Measurements from ENCODE around the gene EXOC4.

Gene EXOC4

GRCh38 chr7:133273227-133273626, 20.3 kb downstream of the EXOC4 start:
- no peak overlapping the region for H3K4me3 ChIP-seq (ENCODE audit: low read length in 2 of 2)
- WGBS, 2 donors (ENCODE audit: extremely low coverage in 2 of 2, insufficient read length in 2 of 2, insufficient replicate concordance in 1 of 2): no CpG with 5 or more reads among the region's 3 CpGs

GRCh38 chr7:133274265-133274664, 21.4 kb downstream of the EXOC4 start:
- Histone ChIP-seq H2BK120ac (ENCODE audit: low read depth, low read length) (no peak overlapping the region), H2BK15ac (ENCODE audit: low read length) (no peak overlapping the region), H3K27ac (replicated peaks; ENCODE audit: low read length) (no peak overlapping the region), H3K9me3 (replicated peaks in 1 of 2; ENCODE audit: control insufficient read depth in 2 of 2, insufficient read depth in 1 of 2, low read depth in 1 of 2, low read length in 2 of 2) (peaks cover 0 to 6% of the 10 kb centered on the region in 2 donors), H2BK12ac (ENCODE audit: low read length) (no peak overlapping the region), H3K23ac (ENCODE audit: low read depth, low read length, poor library complexity) (no peak overlapping the region), H3K36me3 (replicated peaks in 1 of 2; ENCODE audit: control insufficient read depth in 2 of 2, insufficient read depth in 2 of 2, low read length in 2 of 2) (peaks cover 10 to 41% of the 10 kb centered on the region in 2 donors), H4K91ac (ENCODE audit: low read depth, low read length, poor library complexity) (no peak overlapping the region), H2AK5ac (ENCODE audit: low read depth, low read length) (no peak overlapping the region), H4K8ac (ENCODE audit: low read depth, low read length) (no peak overlapping the region), H2BK5ac (ENCODE audit: low read length) (no peak overlapping the region), H3K14ac (ENCODE audit: low read length) (no peak overlapping the region), H3K4me3 (ENCODE audit: low read length in 2 of 2) (no peak overlapping the region), H3K18ac (ENCODE audit: low read length) (no peak overlapping the region), H2AFZ (ENCODE audit: low read length) (no peak overlapping the region), H3K4me2 (ENCODE audit: insufficient read depth, low read length, poor library complexity, severe bottlenecking) (no peak overlapping the region), H3K27me3 (ENCODE audit: control insufficient read depth in 3 of 3, insufficient read depth in 3 of 3, low read depth in 1 of 3, low read length in 3 of 3) (no peaks in the 10 kb centered on the region), H3K9ac (ENCODE audit: low read depth, low read length, poor library complexity) (no peak overlapping the region), H3K4me1 (ENCODE audit: control insufficient read depth in 2 of 2, insufficient read depth in 1 of 2, low read depth in 1 of 2, low read length in 2 of 2) (peaks cover 2 to 4% of the 10 kb centered on the region in 2 donors), H3K79me1 (ENCODE audit: low read depth, low read length) (no peaks in the 10 kb centered on the region), H3K4ac (ENCODE audit: low read length) (no peak overlapping the region)
- WGBS, 2 donors (ENCODE audit: extremely low coverage in 2 of 2, insufficient read length in 2 of 2, insufficient replicate concordance in 1 of 2): no CpG with 5 or more reads among the region's 1 CpG
- DNase-seq (ENCODE audit: low spot score): no peak

More at GRCh38 chr7:133273227-133273626, 20.3 kb downstream of the EXOC4 start:
- no peak for DNase-seq (ENCODE audit: low spot score)
- Histone ChIP-seq H3K27me3 (ENCODE audit: control insufficient read depth in 3 of 3, insufficient read depth in 3 of 3, low read depth in 1 of 3, low read length in 3 of 3) (no peaks in the 10 kb centered on the region), H3K18ac (ENCODE audit: low read length) (no peak overlapping the region), H2AFZ (ENCODE audit: low read length) (no peak overlapping the region), H3K23ac (ENCODE audit: low read depth, low read length, poor library complexity) (no peak overlapping the region), H3K36me3 (replicated peaks in 1 of 2; ENCODE audit: control insufficient read depth in 2 of 2, insufficient read depth in 2 of 2, low read length in 2 of 2) (peaks cover 7 to 35% of the 10 kb centered on the region in 2 donors), H2BK15ac (ENCODE audit: low read length) (no peak overlapping the region), H3K14ac (ENCODE audit: low read length) (no peak overlapping the region), H3K79me1 (ENCODE audit: low read depth, low read length) (no peaks in the 10 kb centered on the region), H2BK5ac (ENCODE audit: low read length) (no peak overlapping the region), H2BK12ac (ENCODE audit: low read length) (no peak overlapping the region), H3K4me1 (ENCODE audit: control insufficient read depth in 2 of 2, insufficient read depth in 1 of 2, low read depth in 1 of 2, low read length in 2 of 2) (peaks cover 2 to 4% of the 10 kb centered on the region in 2 donors), H2BK120ac (ENCODE audit: low read depth, low read length) (no peak overlapping the region), H4K8ac (ENCODE audit: low read depth, low read length) (no peak overlapping the region), H2AK5ac (ENCODE audit: low read depth, low read length) (no peak overlapping the region), H3K27ac (replicated peaks; ENCODE audit: low read length) (no peak overlapping the region), H4K91ac (ENCODE audit: low read depth, low read length, poor library complexity) (no peak overlapping the region), H3K9me3 (replicated peaks in 1 of 2; ENCODE audit: control insufficient read depth in 2 of 2, insufficient read depth in 1 of 2, low read depth in 1 of 2, low read length in 2 of 2) (peaks cover 0 to 2% of the 10 kb centered on the region in 2 donors), H3K4me2 (ENCODE audit: insufficient read depth, low read length, poor library complexity, severe bottlenecking) (no peak overlapping the region), H3K4ac (ENCODE audit: low read length) (no peak overlapping the region), H3K9ac (ENCODE audit: low read depth, low read length, poor library complexity) (no peak overlapping the region)

GRCh38 chr7:133275008-133275407, 22.1 kb downstream of the EXOC4 start:
- H3K9ac ChIP-seq (ENCODE audit: low read depth, low read length, poor library complexity): no peak overlapping the region
- no peak overlapping the region for H3K4ac ChIP-seq (ENCODE audit: low read length)
- no peak overlapping the region for H4K8ac ChIP-seq (ENCODE audit: low read depth, low read length)
- H2BK5ac ChIP-seq (ENCODE audit: low read length): no peak overlapping the region
- H3K27ac ChIP-seq (replicated peaks; ENCODE audit: low read length): no peak overlapping the region
- no peaks in the 10 kb centered on the region for H3K27me3 ChIP-seq (ENCODE audit: control insufficient read depth in 3 of 3, insufficient read depth in 3 of 3, low read depth in 1 of 3, low read length in 3 of 3)
- no peak overlapping the region for H2AK5ac ChIP-seq (ENCODE audit: low read depth, low read length)
- H3K14ac ChIP-seq (ENCODE audit: low read length): no peak overlapping the region
- H3K4me1 ChIP-seq (ENCODE audit: control insufficient read depth in 2 of 2, insufficient read depth in 1 of 2, low read depth in 1 of 2, low read length in 2 of 2): peaks cover 2 to 4% of the 10 kb centered on the region in 2 donors
- no peak overlapping the region for H2BK15ac ChIP-seq (ENCODE audit: low read length)
- no peak overlapping the region for H3K4me2 ChIP-seq (ENCODE audit: insufficient read depth, low read length, poor library complexity, severe bottlenecking)
- no CpG with 5 or more reads among the region's 8 CpGs for WGBS, 2 donors (ENCODE audit: extremely low coverage in 2 of 2, insufficient read length in 2 of 2, insufficient replicate concordance in 1 of 2)
- H3K9me3 ChIP-seq (replicated peaks in 1 of 2; ENCODE audit: control insufficient read depth in 2 of 2, insufficient read depth in 1 of 2, low read depth in 1 of 2, low read length in 2 of 2): peaks cover 2 to 9% of the 10 kb centered on the region in 2 donors
- DNase-seq (ENCODE audit: low spot score): no peak
- H3K79me1 ChIP-seq (ENCODE audit: low read depth, low read length): no peaks in the 10 kb centered on the region
- no peak overlapping the region for H2AFZ ChIP-seq (ENCODE audit: low read length)
- no peak overlapping the region for H4K91ac ChIP-seq (ENCODE audit: low read depth, low read length, poor library complexity)
- H3K4me3 ChIP-seq (ENCODE audit: low read length in 2 of 2): no peak overlapping the region
- H2BK120ac ChIP-seq (ENCODE audit: low read depth, low read length): no peak overlapping the region
- H3K36me3 ChIP-seq (replicated peaks in 1 of 2; ENCODE audit: control insufficient read depth in 2 of 2, insufficient read depth in 2 of 2, low read length in 2 of 2): peaks cover 11 to 42% of the 10 kb centered on the region in 2 donors
- no peak overlapping the region for H2BK12ac ChIP-seq (ENCODE audit: low read length)
- H3K18ac ChIP-seq (ENCODE audit: low read length): no peak overlapping the region
- no peak overlapping the region for H3K23ac ChIP-seq (ENCODE audit: low read depth, low read length, poor library complexity)

- Histone ChIP-seq H3K27me3 (ENCODE audit: control insufficient read depth in 3 of 3, insufficient read depth in 3 of 3, low read depth in 1 of 3, low read length in 3 of 3) (no peaks in the 10 kb centered on the region), H3K9me3 (replicated peaks in 1 of 2; ENCODE audit: control insufficient read depth in 2 of 2, insufficient read depth in 1 of 2, low read depth in 1 of 2, low read length in 2 of 2) (peaks cover 2 to 9% of the 10 kb centered on the region in 2 donors), H3K23ac (ENCODE audit: low read depth, low read length, poor library complexity) (no peak overlapping the region), H3K9ac (ENCODE audit: low read depth, low read length, poor library complexity) (no peak overlapping the region), H2BK5ac (ENCODE audit: low read length) (no peak overlapping the region), H3K14ac (ENCODE audit: low read length) (no peak overlapping the region), H3K36me3 (replicated peaks in 1 of 2; ENCODE audit: control insufficient read depth in 2 of 2, insufficient read depth in 2 of 2, low read length in 2 of 2) (peaks cover 11 to 42% of the 10 kb centered on the region in 2 donors), H2BK15ac (ENCODE audit: low read length) (no peak overlapping the region), H2BK120ac (ENCODE audit: low read depth, low read length) (no peak overlapping the region), H3K27ac (replicated peaks; ENCODE audit: low read length) (no peak overlapping the region), H3K79me1 (ENCODE audit: low read depth, low read length) (no peaks in the 10 kb centered on the region), H3K4me2 (ENCODE audit: insufficient read depth, low read length, poor library complexity, severe bottlenecking) (no peak overlapping the region), H3K4me3 (ENCODE audit: low read length in 2 of 2) (no peak overlapping the region), H3K18ac (ENCODE audit: low read length) (no peak overlapping the region), H2AFZ (ENCODE audit: low read length) (no peak overlapping the region), H4K91ac (ENCODE audit: low read depth, low read length, poor library complexity) (no peak overlapping the region), H3K4me1 (ENCODE audit: control insufficient read depth in 2 of 2, insufficient read depth in 1 of 2, low read depth in 1 of 2, low read length in 2 of 2) (peaks cover 2 to 4% of the 10 kb centered on the region in 2 donors), H2AK5ac (ENCODE audit: low read depth, low read length) (no peak overlapping the region), H4K8ac (ENCODE audit: low read depth, low read length) (no peak overlapping the region), H3K4ac (ENCODE audit: low read length) (no peak overlapping the region), H2BK12ac (ENCODE audit: low read length) (no peak overlapping the region)
- no CpG with 5 or more reads among the region's 3 CpGs for WGBS, 2 donors (ENCODE audit: extremely low coverage in 2 of 2, insufficient read length in 2 of 2, insufficient replicate concordance in 1 of 2)
- DNase-seq (ENCODE audit: low spot score): no peak
Measured at GRCh38 chr7:133275446-133276095, 22.7 kb downstream of the EXOC4 start.
